Measurements from ENCODE around the gene PTK7.

PTK7 gene

GRCh38 chr6:43204271-43205105 is 128.4 kb downstream of the PTK7 start:
- DNase-seq (ENCODE audit: low read depth in 2 of 2): no peak

- DNase-seq (ENCODE audit: low read depth in 2 of 2): no peak
Measured at GRCh38 chr6:43205849-43206248, 129.7 kb downstream of the PTK7 start.

GRCh38 chr6:43207286-43207685 is 131.2 kb downstream of the PTK7 start:
- DNase-seq (ENCODE audit: low read depth in 2 of 2): no peak

Data from stimulated activated CD8-positive, alpha-beta memory T cell treated with anti-CD3 and anti-CD28 coated beads, Interleukin-15, amount 100 ng/mL, for 48 hours (primary cell).